HG03097 (cell line): ENCODE data around the gene HTR7.
"Not testable (repeated sequence)": the region's sequence is repeated elsewhere in the genome, so short reads cannot be mapped to it uniquely, and the experiment has no call there.

ENCODE experiments used
- ATAC-seq: cut with Tn5 transposase; IDR thresholded peaks from one replicate; pipeline ENCODE4 v1.9.1; 2021; ENCODE audit not compliant: unreplicated experiment, low FRiP score

The HTR7 gene

GRCh38 chr10:90857635-90858460 is at the start of gene HTR7:
Gene HTR7 (minus strand): TSS chr10:90858039. CDS start chr10:90857671, 368 bp downstream.
- ATAC-seq = peak; percentile 68

- ATAC-seq = no peak
Observed at GRCh38 chr10:90906596-90906995, 48.8 kb upstream of the HTR7 start.

- ATAC-seq = no peak
Observed at GRCh38 chr10:90905925-90906324, 48.1 kb upstream of the HTR7 start.

GRCh38 chr10:90896916-90897315 is 39.1 kb upstream of the HTR7 start:
- not testable (repeated sequence) for ATAC-seq

- ATAC-seq = no peak
Observed at GRCh38 chr10:90893190-90893589, 35.4 kb upstream of the HTR7 start.

- no peak for ATAC-seq
Observed at GRCh38 chr10:90890347-90890746, 32.5 kb upstream of the HTR7 start.

GRCh38 chr10:90889636-90890035 is 31.8 kb upstream of the HTR7 start:
- ATAC-seq = no peak

- ATAC-seq = no peak
Observed at GRCh38 chr10:90888387-90888786, 30.5 kb upstream of the HTR7 start.

- ATAC-seq = no peak
Observed at GRCh38 chr10:90887555-90887954, 29.7 kb upstream of the HTR7 start.

GRCh38 chr10:90885176-90885575 is 27.3 kb upstream of the HTR7 start:
- no peak for ATAC-seq

GRCh38 chr10:90884431-90884830 is 26.6 kb upstream of the HTR7 start:
- ATAC-seq = no peak

- ATAC-seq = not testable (repeated sequence)
Observed at GRCh38 chr10:90880059-90880719, 22.4 kb upstream of the HTR7 start.

GRCh38 chr10:90879062-90879461 is 21.2 kb upstream of the HTR7 start:
- ATAC-seq = no peak

GRCh38 chr10:90872648-90873020 is 14.8 kb upstream of the HTR7 start:
- ATAC-seq = no peak

- ATAC-seq = peak; percentile 96
Observed at GRCh38 chr10:90871766-90872647, 14.2 kb upstream of the HTR7 start, which contains the start of gene RPP30. Gene RPP30 (plus strand): TSS chr10:90871974. CDS start chr10:90871987, 13 bp downstream.

- ATAC-seq = peak; percentile 41
Observed at GRCh38 chr10:90871279-90871765, 13.5 kb upstream of the HTR7 start.

GRCh38 chr10:90866050-90866598 is 8.3 kb upstream of the HTR7 start:
- ATAC-seq = no peak

- ATAC-seq = no peak
Observed at GRCh38 chr10:90865401-90865800, 7.6 kb upstream of the HTR7 start.

- no peak for ATAC-seq
Observed at GRCh38 chr10:90862908-90863514, 5.2 kb upstream of the HTR7 start.

- no peak for ATAC-seq
Observed at GRCh38 chr10:90860790-90861189, 3.0 kb upstream of the HTR7 start.
